Transverse colon (tissue), 4 donors: Measurements from ENCODE around the gene TUBB4A. TPM values are rescaled to one million over a fixed set of nuclear protein-coding genes. Genes with fewer than 3 reads are reported as not detected.

Source experiments
- DNase-seq: peaks from one replicate; pipeline ENCODE4 v3.0.0-alpha.2; 2019
- H3K27ac ChIP-seq, 4 donors: fragments of 200-600 bp; sonication (generic); 2 replicates each; pipeline ENCODE4 v1.5.1; 2016 to 2018; ENCODE audit warnings: inconsistent platforms in 4 of 4
- H3K27me3 ChIP-seq: fragments of 200-600 bp; sonication (generic); 2 replicates; pipeline ENCODE4 v1.5.1; 2017; ENCODE audit warnings: inconsistent platforms
- H3K36me3 ChIP-seq, 4 donors: fragments of 200-600 bp; sonication (generic); 2 replicates each; pipeline ENCODE4 v1.5.1; 2017 to 2019; ENCODE audit warnings: inconsistent platforms in 4 of 4
- H3K4me1 ChIP-seq, 4 donors: fragments of 200-600 bp; sonication (generic); 2 replicates each; pipeline ENCODE4 v1.5.1; 2017 to 2020; ENCODE audit warnings: inconsistent platforms in 4 of 4
- H3K4me3 ChIP-seq, 4 donors: fragments of 200-600 bp; sonication (generic); 1 replicate in 1 of 4; 2 replicates in 3 of 4; pipeline versions ENCODE4 v1.5.1 to v1.6.1; 2017 to 2019; ENCODE audit warnings: inconsistent platforms in 4 of 4
- H3K9me3 ChIP-seq, 2 donors: fragments of 200-600 bp; sonication (generic); 2 replicates each; pipeline ENCODE4 v1.5.1; 2017 to 2019; ENCODE audit warnings: inconsistent platforms in 2 of 2
- CTCF ChIP-seq, 5 experiments: fragments of 200-600 bp in 3 of 5; fragments of 450-650 bp in 2 of 5; sonication (generic) in 3 of 5; IDR thresholded peaks; 1 replicate in 2 of 5; 2 replicates in 3 of 5; pipeline ENCODE4 v1.5.1; 2016 to 2017; ENCODE audit warnings: antibody characterized with exemption in 5 of 5, inconsistent platforms in 3 of 5, mild to moderate bottlenecking in 2 of 5, moderate library complexity in 1 of 5
- EP300 ChIP-seq: sonication (generic); formaldehyde crosslinking; IDR thresholded peaks from one replicate; pipeline ENCODE4 v1.6.1; 2017; ENCODE audit warnings: antibody characterized with exemption, low read depth
- POLR2A ChIP-seq: fragments of 450-650 bp; IDR thresholded peaks from one replicate; pipeline ENCODE4 v1.6.1; 2016; ENCODE audit warnings: antibody characterized with exemption, mild to moderate bottlenecking, moderate library complexity
- POLR2AphosphoS5 ChIP-seq, 3 donors: sonication (generic); formaldehyde crosslinking; IDR thresholded peaks; one replicate each; pipeline ENCODE4 v1.6.1; 2016; ENCODE audit warnings: antibody characterized with exemption in 3 of 3
- WGBS, 2 donors: methylation state at CpG; one replicate each; pipeline ENCODE4 v1.1.5; 2018; ENCODE audit warnings: low coverage in 1 of 2; 5-methylcytosine and 5-hydroxymethylcytosine counted together
- in situ Hi-C, 4 donors: fragments of 200-750 bp; cut with MboI; loops; one replicate each; pipeline versions ENCODE4 v1.15.0 to v1.15.1; 2017; ENCODE audit warnings: low sequenced_read_pairs in 3 of 4, low pct_ligation_motif_present in 1 of 4, low pct_unique_long_range_greater_than_20kb in 1 of 4
- intact Hi-C: fragments of 100-400 bp; cut with DNase I; formaldehyde crosslinking; loops from one replicate; pipeline ENCODE4 v1.15.1; 2023; ENCODE audit warnings: low total_unique reads
- total RNA-seq, 4 donors: library from RNA; depleted of rRNA; stranded (reverse); fragments of >200 nt; gene quantifications; one replicate each; pipeline ENCODE4 v1.1.0, GENCODE V29; 2016

TUBB4A gene
- total RNA-seq, 4 donors from 2014 or later, result 0.60 to 1.3 (median 1.1) TPM; not detected in 1

GRCh38 chr19:6518145-6518911 is 16.2 kb upstream of the TUBB4A start:
- Histone ChIP-seq H3K27me3 (no peaks in the 10 kb centered on the region), H3K4me3 (no peak overlapping the region), H3K27ac (no peak overlapping the region), H3K36me3 (no peaks in the 10 kb centered on the region), H3K4me1 (peaks cover 0 to 10% (median 5%) of the 10 kb centered on the region in 4 donors), H3K9me3 (no peaks in the 10 kb centered on the region)
- intact Hi-C loops, result loop anchor here (10.0 kb wide), 1 partner anchor 346 kb away; no protein-coding TSS in a partner anchor
- in situ Hi-C loops, result loop anchor here (10.0 to 25.0 kb wide), 5 partner anchors 106 to 346 kb away; no protein-coding TSS in a partner anchor
- no peak for DNase-seq
- WGBS, 2 donors, result 39 to 58% methylated on average over 11 to 14 of the region's 14 CpGs
- TF ChIP-seq POLR2A (no peak), EP300 (no peak), CTCF (IDR thresholded peaks at IDR 0.05) (no peak), POLR2AphosphoS5 (IDR thresholded peaks at IDR 0.05) (no peak)

GRCh38 chr19:6516659-6517291 is 14.7 kb upstream of the TUBB4A start:
- no peaks in the 10 kb centered on the region for H3K9me3 ChIP-seq
- H3K4me3 ChIP-seq, result peak overlapping the region; percentile 41 to 62 (median 61)
- 0 to 1% methylated on average over 1 to 22 of the region's 38 CpGs for WGBS, 2 donors
- no peak for TF ChIP-seq POLR2AphosphoS5 (IDR thresholded peaks at IDR 0.05)
- TF ChIP-seq CTCF (IDR thresholded peaks at IDR 0.05), result peak; percentile 96 to 99 (median 97)
- no peak for TF ChIP-seq EP300
- peaks cover 0 to 10% (median 5%) of the 10 kb centered on the region in 4 donors for H3K4me1 ChIP-seq
- H3K27me3 ChIP-seq, result no peaks in the 10 kb centered on the region
- intact Hi-C loops (loop anchor here (10.0 kb wide), 1 partner anchor 348 kb away; no protein-coding TSS in a partner anchor), in situ Hi-C loops (loop anchor here (10.0 to 25.0 kb wide), 5 partner anchors 108 to 348 kb away; no protein-coding TSS in a partner anchor)
- peak overlapping the region; percentile 68 to 81 (median 72) for H3K27ac ChIP-seq
- H3K36me3 ChIP-seq, result no peaks in the 10 kb centered on the region
- peak; percentile 93 for DNase-seq

- Histone ChIP-seq H3K4me1 (peaks cover 0 to 10% (median 5%) of the 10 kb centered on the region in 4 donors), H3K36me3 (no peaks in the 10 kb centered on the region), H3K4me3 (peak overlapping the region; percentile 41 to 62 (median 61)), H3K27me3 (no peaks in the 10 kb centered on the region), H3K27ac (peak overlapping the region; percentile 68 to 81 (median 72)), H3K9me3 (no peaks in the 10 kb centered on the region)
- intact Hi-C loops (loop anchor here (10.0 kb wide), 1 partner anchor 349 kb away; no protein-coding TSS in a partner anchor), in situ Hi-C loops (loop anchor here (10.0 to 25.0 kb wide), 5 partner anchors 109 to 349 kb away; no protein-coding TSS in a partner anchor)
- 0 to 3% methylated on average over 2 to 22 of the region's 26 CpGs for WGBS, 2 donors
- peak; percentile 95 for DNase-seq
- no peak for TF ChIP-seq EP300
- TF ChIP-seq POLR2A, result peak; percentile 17
- no peak for TF ChIP-seq POLR2AphosphoS5 (IDR thresholded peaks at IDR 0.05)
- no peak for TF ChIP-seq CTCF (IDR thresholded peaks at IDR 0.05)
These were observed 14.0 kb upstream of the TUBB4A start for GRCh38 chr19:6516018-6516658.
